Thoracic aorta (tissue), 2 donors: ENCODE measurements around the gene ANTXR2. TPM values are rescaled to one million over a fixed set of nuclear protein-coding genes. Genes with fewer than 3 reads are reported as not detected.
A peak's percentile ranks its signal among the peaks of the same experiment; 100 is the strongest.

Experiments
- ATAC-seq: fragments of 150-250 bp; one replicate; pipeline ENCODE4 v1.8.0; 2017; ENCODE audit warnings: low read depth; ENCODE audit not compliant: insufficient number of reproducible peaks, low FRiP score
- DNase-seq: peaks from one replicate; pipeline ENCODE4 v3.0.0-alpha.2; 2020; ENCODE audit warnings: low spot score
- H3K27ac ChIP-seq, 2 donors: fragments of 200-600 bp; sonication (generic); 1 replicate in 1 of 2; 2 replicates in 1 of 2; pipeline ENCODE4 v1.5.1; 2016; ENCODE audit warnings: mild to moderate bottlenecking in 2 of 2, moderate library complexity in 2 of 2
- H3K27me3 ChIP-seq: fragments of 200-600 bp; sonication (generic); replicated peaks from 2 replicates; pipeline ENCODE4 v1.6.0; 2016; ENCODE audit warnings: mild to moderate bottlenecking; ENCODE audit not compliant: insufficient read depth
- H3K36me3 ChIP-seq: fragments of 200-600 bp; sonication (generic); one replicate; pipeline ENCODE4 v1.5.1; 2016
- H3K4me1 ChIP-seq, 2 donors: fragments of 200-600 bp; sonication (generic); 1 replicate in 1 of 2; 2 replicates in 1 of 2; pipeline versions ENCODE4 v1.5.1 to v1.6.0; 2016; ENCODE audit warnings: low read depth in 2 of 2, mild to moderate bottlenecking in 1 of 2; ENCODE audit not compliant: control insufficient read depth in 1 of 2
- H3K4me3 ChIP-seq: fragments of 200-600 bp; sonication (generic); 2 replicates; pipeline ENCODE4 v1.5.1; 2016; ENCODE audit warnings: mild to moderate bottlenecking
- H3K9me3 ChIP-seq: fragments of 200-600 bp; sonication (generic); 2 replicates; pipeline ENCODE4 v1.5.1; 2016
- total RNA-seq, 2 donors: library from RNA; depleted of rRNA; stranded (reverse); fragments of >200 nt; gene quantifications; one replicate each; pipeline versions ENCODE4 v1.1.0 to v1.2.3, GENCODE V29; 2016
- TF ChIP-seq, protein P1 (sequence below): fragments of 200-600 bp; sonication (generic); IDR thresholded peaks from one replicate; pipeline ENCODE4 v1.5.1; 2019; ENCODE audit warnings: antibody characterized with exemption

ANTXR2 gene
- total RNA-seq, 2 donors from 2014 or later, result 48.3 to 63.8 TPM

DNA sequence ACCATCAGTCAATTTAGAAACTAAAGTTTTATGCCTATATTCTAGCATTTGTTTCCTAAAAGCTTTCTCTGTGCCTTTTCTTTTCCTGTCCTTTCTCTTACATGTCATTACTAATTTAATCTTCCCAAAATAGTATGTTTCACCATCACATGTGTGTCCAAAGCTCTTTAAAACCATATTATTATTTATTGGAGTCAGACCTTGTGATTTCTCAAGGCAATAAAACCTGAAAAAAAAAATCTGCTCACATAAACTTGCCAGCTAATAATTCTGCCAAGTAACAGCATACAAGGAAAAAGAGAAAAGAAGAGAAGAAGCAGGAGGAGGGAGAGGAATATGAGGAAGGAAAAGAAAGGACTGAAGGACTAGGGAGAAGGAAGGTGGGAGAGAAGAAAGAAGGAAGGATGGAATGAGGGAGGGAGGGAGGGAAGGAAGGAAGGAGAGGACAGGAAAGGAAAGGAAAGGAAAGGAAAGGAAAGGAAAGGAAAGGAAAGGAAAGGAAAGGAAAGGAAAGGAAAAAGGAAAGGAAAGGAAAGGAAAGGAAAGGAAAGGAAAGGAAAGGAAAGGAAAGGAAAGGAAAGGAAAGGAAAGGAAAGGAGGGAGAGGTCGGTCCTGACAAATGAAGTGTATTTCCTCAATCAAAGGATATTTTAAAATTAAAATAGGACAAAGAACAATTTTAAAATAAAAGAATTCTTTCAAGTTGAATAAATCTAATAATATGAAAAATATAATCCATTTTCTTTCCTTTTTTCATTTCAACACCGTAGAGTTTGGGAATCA lies 57.4 kb downstream of the ANTXR2 start:
- Histone ChIP-seq H3K27me3 (no peaks in the 10 kb centered on the region), H3K27ac (no peak overlapping the region), H3K9me3 (no peaks in the 10 kb centered on the region), H3K4me3 (no peak overlapping the region), H3K36me3 (peaks cover 5% of the 10 kb centered on the region), H3K4me1 (peaks cover 9 to 13% of the 10 kb centered on the region in 2 donors)
- TF ChIP-seq, protein P1, sequence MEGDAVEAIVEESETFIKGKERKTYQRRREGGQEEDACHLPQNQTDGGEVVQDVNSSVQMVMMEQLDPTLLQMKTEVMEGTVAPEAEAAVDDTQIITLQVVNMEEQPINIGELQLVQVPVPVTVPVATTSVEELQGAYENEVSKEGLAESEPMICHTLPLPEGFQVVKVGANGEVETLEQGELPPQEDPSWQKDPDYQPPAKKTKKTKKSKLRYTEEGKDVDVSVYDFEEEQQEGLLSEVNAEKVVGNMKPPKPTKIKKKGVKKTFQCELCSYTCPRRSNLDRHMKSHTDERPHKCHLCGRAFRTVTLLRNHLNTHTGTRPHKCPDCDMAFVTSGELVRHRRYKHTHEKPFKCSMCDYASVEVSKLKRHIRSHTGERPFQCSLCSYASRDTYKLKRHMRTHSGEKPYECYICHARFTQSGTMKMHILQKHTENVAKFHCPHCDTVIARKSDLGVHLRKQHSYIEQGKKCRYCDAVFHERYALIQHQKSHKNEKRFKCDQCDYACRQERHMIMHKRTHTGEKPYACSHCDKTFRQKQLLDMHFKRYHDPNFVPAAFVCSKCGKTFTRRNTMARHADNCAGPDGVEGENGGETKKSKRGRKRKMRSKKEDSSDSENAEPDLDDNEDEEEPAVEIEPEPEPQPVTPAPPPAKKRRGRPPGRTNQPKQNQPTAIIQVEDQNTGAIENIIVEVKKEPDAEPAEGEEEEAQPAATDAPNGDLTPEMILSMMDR, result no peak
- ATAC-seq, result no peak
- DNase-seq, result no peak

DNA sequence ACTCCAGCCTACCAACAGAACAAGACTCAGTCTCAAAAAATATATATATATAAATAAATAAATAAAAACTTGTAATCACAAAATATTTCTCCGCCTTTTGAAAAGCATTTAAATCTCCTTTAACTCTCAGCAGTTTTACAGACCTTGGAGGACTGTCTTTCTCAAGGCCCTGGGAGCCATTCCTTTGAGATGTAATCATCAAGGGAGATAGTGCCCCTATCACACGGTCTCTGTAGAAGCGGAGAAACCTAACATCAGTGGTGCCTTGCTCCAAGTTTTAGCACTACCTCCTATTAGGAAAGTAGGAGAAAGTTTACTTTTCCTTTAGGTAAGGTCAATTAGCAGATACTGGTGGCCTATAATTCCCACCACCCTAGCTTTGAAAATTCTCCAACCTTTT lies 58.5 kb downstream of the ANTXR2 start:
- no peak for DNase-seq
- TF ChIP-seq, protein P1, result no peak
- peaks cover 9 to 13% of the 10 kb centered on the region in 2 donors for H3K4me1 ChIP-seq
- H3K9me3 ChIP-seq, result no peaks in the 10 kb centered on the region
- no peak overlapping the region for H3K27ac ChIP-seq
- no peak overlapping the region for H3K4me3 ChIP-seq
- H3K27me3 ChIP-seq, result no peaks in the 10 kb centered on the region
- H3K36me3 ChIP-seq, result no peaks in the 10 kb centered on the region
- ATAC-seq, result no peak

DNA sequence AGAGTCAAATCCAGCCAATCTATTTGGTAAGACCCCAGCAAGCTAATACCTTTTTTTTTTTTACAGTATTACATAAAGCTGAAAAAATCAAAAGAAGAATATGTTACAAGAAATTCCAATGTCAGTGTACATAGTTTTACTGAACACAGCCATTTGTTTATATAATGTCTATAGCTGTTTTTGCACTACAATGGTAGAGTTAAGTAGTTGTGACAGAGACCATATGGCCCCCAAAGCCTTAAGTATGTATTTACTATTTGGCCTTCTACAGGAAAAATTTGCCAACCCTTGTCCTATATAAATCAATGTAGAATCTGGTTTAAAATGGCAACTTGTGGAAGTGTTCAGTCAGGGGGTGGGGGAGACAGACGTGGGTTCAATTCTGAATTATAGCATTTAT lies 60.7 kb downstream of the ANTXR2 start:
- H3K27ac ChIP-seq, result peak overlapping the region in 1 of 2 donors; percentile 22
- no peaks in the 10 kb centered on the region for H3K36me3 ChIP-seq
- H3K4me3 ChIP-seq, result no peak overlapping the region
- no peaks in the 10 kb centered on the region for H3K27me3 ChIP-seq
- H3K9me3 ChIP-seq, result no peaks in the 10 kb centered on the region
- TF ChIP-seq, protein P1, result no peak
- H3K4me1 ChIP-seq, result peaks cover 9 to 13% of the 10 kb centered on the region in 2 donors
- no peak for DNase-seq
- ATAC-seq, result no peak

DNA sequence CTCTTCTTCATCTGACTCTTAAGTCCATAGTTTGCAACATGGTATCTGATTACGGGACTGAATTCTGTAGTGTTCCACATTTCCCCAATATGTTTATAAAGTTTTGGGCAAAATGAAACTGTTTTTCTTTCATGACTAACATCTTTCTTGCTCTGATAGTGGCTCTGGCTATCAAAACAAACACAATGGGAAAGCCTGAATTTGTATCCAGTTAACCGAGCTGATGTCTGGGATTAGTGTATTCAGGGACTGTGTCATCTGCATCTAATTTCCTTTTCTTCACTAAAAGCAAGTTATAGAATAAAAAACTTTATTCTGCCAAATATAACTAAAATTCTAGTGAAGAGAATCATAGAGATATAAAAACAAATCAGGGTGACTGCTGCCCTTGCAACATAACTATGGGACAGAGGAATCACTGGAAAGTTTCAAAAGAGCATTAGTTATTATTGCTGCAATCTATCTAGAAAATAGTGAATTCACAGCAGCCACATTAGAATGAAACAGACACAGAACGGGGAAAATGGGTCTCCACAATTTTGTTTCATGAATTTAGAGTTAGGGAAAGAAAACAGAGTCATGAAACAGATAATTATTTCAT lies 61.3 kb downstream of the ANTXR2 start:
- no peak for DNase-seq
- Histone ChIP-seq H3K4me3 (peak overlapping the region; percentile 14), H3K27ac (peak overlapping the region in 1 of 2 donors; percentile 22), H3K27me3 (no peaks in the 10 kb centered on the region), H3K36me3 (no peaks in the 10 kb centered on the region), H3K4me1 (peaks cover 9 to 13% of the 10 kb centered on the region in 2 donors), H3K9me3 (no peaks in the 10 kb centered on the region)
- TF ChIP-seq, protein P1, result no peak
- peak; percentile 41 for ATAC-seq

DNA sequence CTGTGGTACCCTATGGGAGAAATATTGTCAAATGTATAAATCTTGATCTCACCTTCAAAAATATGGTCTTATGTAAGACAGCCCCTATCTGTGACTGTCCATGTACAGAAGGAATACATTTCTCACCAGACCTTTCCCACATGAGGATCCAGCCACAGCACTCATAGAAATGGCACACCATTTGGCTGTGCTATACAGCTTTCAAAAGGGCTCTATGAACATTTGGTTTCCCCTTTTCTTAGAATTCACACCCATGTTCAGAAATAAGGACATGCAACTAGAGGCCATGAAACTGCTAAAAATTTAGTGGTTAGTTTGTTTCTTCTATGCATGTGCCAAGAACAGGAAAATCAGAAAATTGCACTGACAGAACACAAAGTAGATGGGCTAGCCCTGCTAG lies 62.7 kb downstream of the ANTXR2 start:
- no peaks in the 10 kb centered on the region for H3K36me3 ChIP-seq
- H3K4me3 ChIP-seq, result no peak overlapping the region
- TF ChIP-seq, protein P1, result no peak
- no peak for ATAC-seq
- no peaks in the 10 kb centered on the region for H3K9me3 ChIP-seq
- no peak for DNase-seq
- H3K4me1 ChIP-seq, result peaks cover 9 to 13% of the 10 kb centered on the region in 2 donors
- no peak overlapping the region for H3K27ac ChIP-seq
- no peaks in the 10 kb centered on the region for H3K27me3 ChIP-seq
